ENCODE data around the gene DDIT4.
A peak's percentile ranks its signal among the peaks of the same experiment; 100 is the strongest.
"Not testable (repeated sequence)": the region's sequence is repeated elsewhere in the genome, so short reads cannot be mapped to it uniquely, and the experiment has no call there.

Gene DDIT4

GRCh38 chr10:72297281-72297804 lies 23.6 kb downstream of the DDIT4 start:
- no peak for DNase-seq

- peak; percentile 79 for DNase-seq
Observed at GRCh38 chr10:72297805-72298591, 24.3 kb downstream of the DDIT4 start.

GRCh38 chr10:72298592-72299519 lies 25.1 kb downstream of the DDIT4 start:
- no peak for DNase-seq

GRCh38 chr10:72303424-72304128 lies 29.9 kb downstream of the DDIT4 start:
- no peak for DNase-seq

GRCh38 chr10:72306215-72306760 lies 32.6 kb downstream of the DDIT4 start:
- DNase-seq, result no peak

GRCh38 chr10:72307711-72308110 lies 34.0 kb downstream of the DDIT4 start:
- not testable (repeated sequence) for DNase-seq

- no peak for DNase-seq
Observed at GRCh38 chr10:72308320-72308987, 34.7 kb downstream of the DDIT4 start.

GRCh38 chr10:72309290-72310240 lies 35.8 kb downstream of the DDIT4 start:
- DNase-seq, result peak; percentile 56

GRCh38 chr10:72310241-72310633 lies 36.5 kb downstream of the DDIT4 start:
- DNase-seq, result no peak

GRCh38 chr10:72310636-72311035 lies 36.9 kb downstream of the DDIT4 start:
- DNase-seq, result no peak

GRCh38 chr10:72311667-72312066 lies 37.9 kb downstream of the DDIT4 start:
- DNase-seq, result no peak

GRCh38 chr10:72312865-72313391 lies 39.2 kb downstream of the DDIT4 start:
- no peak for DNase-seq

- DNase-seq, result no peak
Observed at GRCh38 chr10:72314263-72314662, 40.5 kb downstream of the DDIT4 start.

GRCh38 chr10:72315054-72315453 lies 41.3 kb downstream of the DDIT4 start:
- no peak for DNase-seq

GRCh38 chr10:72315611-72316385 lies 42.1 kb downstream of the DDIT4 start:
- DNase-seq, result no peak

GRCh38 chr10:72316386-72316700 lies 42.6 kb downstream of the DDIT4 start:
- DNase-seq, result no peak

GRCh38 chr10:72316748-72317435 lies 43.2 kb downstream of the DDIT4 start:
- no peak for DNase-seq

GRCh38 chr10:72318418-72319262 lies 44.9 kb downstream of the DDIT4 start:
- DNase-seq, result no peak

All from NCI-H1694 treated with DMSO at 0.1 percent for 48 hours (cell line).